Lung (tissue), 12 donors: Measurements from ENCODE around the gene LHPP. TPM values are rescaled to one million over a fixed set of nuclear protein-coding genes. Genes with fewer than 3 reads are reported as not detected.

Experiments used
- ATAC-seq: fragments of 200-7000 bp; cut with Tn5 transposase; one replicate; pipeline ENCODE4 v1.9.1; 2020; ENCODE audit warnings: moderate number of reproducible peaks; ENCODE audit not compliant: insufficient read depth, low FRiP score
- DNase-seq, 3 donors: peaks; one replicate each; pipeline ENCODE4 v3.0.0-alpha.2; 2013 to 2017
- H3K27ac ChIP-seq, 2 donors: one replicate each; pipeline ENCODE4 v1.5.1; 2013; ENCODE audit warnings: mild to moderate bottlenecking in 2 of 2, moderate library complexity in 2 of 2, control low read depth in 1 of 2, inconsistent platforms in 1 of 2, low read depth in 1 of 2, low read length in 1 of 2
- H3K27me3 ChIP-seq, 3 donors: one replicate each; pipeline ENCODE4 v1.5.1; 2013; ENCODE audit warnings: low read length in 2 of 3; ENCODE audit not compliant: control insufficient read depth in 3 of 3, insufficient read depth in 3 of 3
- H3K36me3 ChIP-seq, 4 donors: one replicate each; pipeline ENCODE4 v1.5.1; 2013; ENCODE audit warnings: low read length in 4 of 4, mild to moderate bottlenecking in 1 of 4, moderate library complexity in 1 of 4; ENCODE audit not compliant: control insufficient read depth in 4 of 4, insufficient read depth in 4 of 4
- H3K4me1 ChIP-seq, 5 donors: one replicate each; pipeline ENCODE4 v1.5.1; 2013; ENCODE audit warnings: low read length in 5 of 5, mild to moderate bottlenecking in 2 of 5, moderate library complexity in 1 of 5; ENCODE audit not compliant: control insufficient read depth in 5 of 5, insufficient read depth in 5 of 5
- H3K4me3 ChIP-seq: one replicate; pipeline ENCODE4 v1.5.1; 2013; ENCODE audit warnings: mild to moderate bottlenecking, control low read depth, moderate library complexity
- H3K9ac ChIP-seq, 2 donors: one replicate each; pipeline ENCODE4 v1.5.1; 2013; ENCODE audit warnings: low read length in 2 of 2, control low read depth in 1 of 2; ENCODE audit not compliant: insufficient read depth in 1 of 2
- H3K9me3 ChIP-seq, 4 donors: one replicate each; pipeline ENCODE4 v1.5.1; 2013; ENCODE audit warnings: low read length in 3 of 4, mild to moderate bottlenecking in 1 of 4, moderate library complexity in 1 of 4; ENCODE audit not compliant: control insufficient read depth in 4 of 4, insufficient read depth in 3 of 4
- WGBS, 2 donors: extraction: QIAGEN DNeasy Blood & Tissue Kit; methylation state at CpG; one replicate each; pipeline ENCODE4 v1.1.7; 2013; 5-methylcytosine and 5-hydroxymethylcytosine counted together
- polyA plus RNA-seq, 2 donors: library from polyadenylated mRNA; stranded (reverse); fragments of 200-250 nt; gene quantifications; one replicate each; pipeline ENCODE4 v1.2.1, GENCODE V29; 2013
- total RNA-seq, 2 donors: library from RNA; depleted of rRNA in 1 of 2; stranded (reverse); fragments of >200 nt in 1 of 2; gene quantifications; one replicate each; pipeline ENCODE4 v1.2.1, GENCODE V29; 2014 to 2021
- TF ChIP-seq, protein P1 (sequence below): IDR thresholded peaks from 2 replicates; pipeline ENCODE4 v1.5.1; 2012; ENCODE audit warnings: mild to moderate bottlenecking; ENCODE audit errors: control extremely low read depth, extremely low read depth
- donor health status: control.
- donor health status: control.
- donor health status: Bipolar disorder and iron deficiency.
- donor health status: healthy.
- donor health status: DM: yes; HTN: yes; CAD: no.

The LHPP gene
- total and polyA plus RNA-seq, 4 donors, result 7.1 to 18.6 (median 14.8) TPM

- TF ChIP-seq, protein P1, sequence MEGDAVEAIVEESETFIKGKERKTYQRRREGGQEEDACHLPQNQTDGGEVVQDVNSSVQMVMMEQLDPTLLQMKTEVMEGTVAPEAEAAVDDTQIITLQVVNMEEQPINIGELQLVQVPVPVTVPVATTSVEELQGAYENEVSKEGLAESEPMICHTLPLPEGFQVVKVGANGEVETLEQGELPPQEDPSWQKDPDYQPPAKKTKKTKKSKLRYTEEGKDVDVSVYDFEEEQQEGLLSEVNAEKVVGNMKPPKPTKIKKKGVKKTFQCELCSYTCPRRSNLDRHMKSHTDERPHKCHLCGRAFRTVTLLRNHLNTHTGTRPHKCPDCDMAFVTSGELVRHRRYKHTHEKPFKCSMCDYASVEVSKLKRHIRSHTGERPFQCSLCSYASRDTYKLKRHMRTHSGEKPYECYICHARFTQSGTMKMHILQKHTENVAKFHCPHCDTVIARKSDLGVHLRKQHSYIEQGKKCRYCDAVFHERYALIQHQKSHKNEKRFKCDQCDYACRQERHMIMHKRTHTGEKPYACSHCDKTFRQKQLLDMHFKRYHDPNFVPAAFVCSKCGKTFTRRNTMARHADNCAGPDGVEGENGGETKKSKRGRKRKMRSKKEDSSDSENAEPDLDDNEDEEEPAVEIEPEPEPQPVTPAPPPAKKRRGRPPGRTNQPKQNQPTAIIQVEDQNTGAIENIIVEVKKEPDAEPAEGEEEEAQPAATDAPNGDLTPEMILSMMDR, result no peak
- Histone ChIP-seq H3K4me3 (no peak overlapping the region), H3K4me1 (peaks cover 0 to 36% (median 5%) of the 10 kb centered on the region in 5 donors), H3K9me3 (no peaks in the 10 kb centered on the region), H3K27me3 (no peaks in the 10 kb centered on the region), H3K27ac (peak overlapping the region; percentile 38 to 74), H3K9ac (no peak overlapping the region), H3K36me3 (peaks cover 0 to 9% (median 6%) of the 10 kb centered on the region in 4 donors)
- WGBS, 2 donors, result 45 to 60% methylated on average over 7 of the region's 7 CpGs
- DNase-seq (no peak), ATAC-seq (no peak)
Measured at GRCh38 chr10:124654686-124655085, 193.1 kb downstream of the LHPP start.

- TF ChIP-seq, protein P1, result no peak
- Histone ChIP-seq H3K4me1 (peaks cover 0 to 37% (median 0%) of the 10 kb centered on the region in 5 donors), H3K4me3 (no peak overlapping the region), H3K27me3 (no peaks in the 10 kb centered on the region), H3K9me3 (no peaks in the 10 kb centered on the region), H3K9ac (no peak overlapping the region), H3K27ac (peak overlapping the region; percentile 38 to 74), H3K36me3 (peaks cover 0 to 9% (median 6%) of the 10 kb centered on the region in 4 donors)
- no peak for ATAC-seq
- DNase-seq, result no peak
- WGBS, 2 donors, result 71 to 79% methylated on average over 13 of the region's 13 CpGs
Measured at GRCh38 chr10:124655191-124656112, 193.8 kb downstream of the LHPP start.

DNA sequence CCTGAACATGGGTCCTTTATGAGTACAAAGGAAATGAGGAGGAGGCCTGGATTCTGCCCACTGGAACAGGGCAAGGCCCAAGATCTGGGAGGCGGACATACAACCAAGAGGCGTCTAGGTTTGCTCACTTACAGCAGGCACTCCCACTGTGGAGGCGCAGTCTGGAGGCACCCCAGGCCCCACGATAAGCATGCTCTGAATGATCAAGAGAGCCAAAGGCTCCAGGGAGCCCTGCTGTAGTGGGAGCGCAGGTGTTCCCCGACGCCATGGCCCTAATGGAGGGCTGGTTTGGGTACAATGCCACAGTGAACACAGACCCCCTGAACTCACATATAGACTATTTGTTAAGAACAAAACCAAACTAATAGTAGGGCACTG is 194.5 kb downstream of the LHPP start:
- H3K4me3 ChIP-seq, result no peak overlapping the region
- H3K9me3 ChIP-seq, result no peaks in the 10 kb centered on the region
- 97% methylated on average over 7 of the region's 7 CpGs for WGBS, 2 donors
- H3K9ac ChIP-seq, result no peak overlapping the region
- H3K4me1 ChIP-seq, result peaks cover 0 to 37% (median 0%) of the 10 kb centered on the region in 5 donors
- no peak for DNase-seq
- H3K27me3 ChIP-seq, result no peaks in the 10 kb centered on the region
- no peak overlapping the region for H3K27ac ChIP-seq
- no peak for ATAC-seq
- H3K36me3 ChIP-seq, result peaks cover 0 to 9% (median 6%) of the 10 kb centered on the region in 4 donors
- TF ChIP-seq, protein P1, result no peak
